ENCODE results near the gene P3H3. TPM values are rescaled to one million over a fixed set of nuclear protein-coding genes. Genes with fewer than 3 reads are reported as not detected.

The P3H3 gene
- total and polyA plus RNA-seq, 9 of the 15 experiments (the other 6 are each of a cell fraction or from before 2014, with no cell fraction given) = 0.03 to 15.0 (median 4.8) TPM

- TF ChIP-seq ZNF318 (IDR thresholded peaks at IDR 0.05; ENCODE audit: borderline replicate concordance in 1 of 2, low read depth in 1 of 2) (no peak), ZNF395 (CRISPR knock-in tag; IDR thresholded peaks at IDR 0.05) (no peak), POLR2A (conservative IDR thresholded peaks at IDR 0.05) (peak; percentile 99), ZBTB1 (CRISPR knock-in tag; IDR thresholded peaks at IDR 0.05; ENCODE audit: borderline replicate concordance, low read depth) (no peak), EGR1 (conservative IDR thresholded peaks at IDR 0.05) (peak; percentile 3; the same call in 1 of the 2 replicates), DNMT1 (IDR thresholded peaks at IDR 0.05) (no peak)
Measured at GRCh38 chr12:6867413-6868210, 39.4 kb downstream of the P3H3 start, which contains the start of gene TPI1 (continued).

Data from K562 (cell line).